ENCODE measurements around the gene PLXNA4. TPM values are rescaled to one million over a fixed set of nuclear protein-coding genes. Genes with fewer than 3 reads are reported as not detected.

PLXNA4 gene
- total and polyA plus RNA-seq, 4 donors, result 0.63 to 4.6 (median 2.1) TPM

DNA sequence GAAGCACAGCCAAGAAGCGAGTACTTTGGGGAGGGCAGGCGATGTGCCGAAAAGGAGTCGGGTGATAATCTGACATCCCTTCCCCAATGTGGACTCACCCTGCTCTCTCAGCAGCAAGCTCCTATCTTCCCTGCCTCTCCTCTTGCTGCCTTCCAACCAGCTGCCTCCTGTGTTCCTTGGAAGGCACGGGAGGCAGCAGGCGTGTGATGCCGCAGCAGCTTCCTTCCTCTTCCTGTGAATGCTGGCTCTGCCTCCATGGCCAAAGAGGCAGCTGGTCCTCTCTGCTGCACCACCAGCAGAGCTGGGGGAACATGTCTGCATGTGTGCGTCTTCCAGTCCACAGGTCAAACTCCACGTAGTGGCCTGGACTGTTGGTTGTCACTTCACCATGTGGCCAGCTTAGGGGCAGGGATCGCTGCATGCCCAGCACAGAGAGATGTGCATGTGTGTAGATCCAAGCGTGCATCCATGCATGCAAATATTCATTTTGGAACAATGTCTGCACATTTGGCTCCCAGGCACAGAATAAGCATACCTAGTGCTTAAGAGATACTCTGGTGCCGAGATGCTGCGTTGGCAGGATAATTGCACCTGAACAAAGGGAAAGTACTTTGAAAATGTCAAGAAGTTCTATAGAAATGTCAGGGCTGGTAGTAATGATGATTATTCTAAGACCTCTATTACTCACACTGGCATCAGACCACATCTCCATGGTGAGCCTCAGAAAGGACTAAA, 499.8 kb downstream of the PLXNA4 start:
- TF ChIP-seq, protein P1, sequence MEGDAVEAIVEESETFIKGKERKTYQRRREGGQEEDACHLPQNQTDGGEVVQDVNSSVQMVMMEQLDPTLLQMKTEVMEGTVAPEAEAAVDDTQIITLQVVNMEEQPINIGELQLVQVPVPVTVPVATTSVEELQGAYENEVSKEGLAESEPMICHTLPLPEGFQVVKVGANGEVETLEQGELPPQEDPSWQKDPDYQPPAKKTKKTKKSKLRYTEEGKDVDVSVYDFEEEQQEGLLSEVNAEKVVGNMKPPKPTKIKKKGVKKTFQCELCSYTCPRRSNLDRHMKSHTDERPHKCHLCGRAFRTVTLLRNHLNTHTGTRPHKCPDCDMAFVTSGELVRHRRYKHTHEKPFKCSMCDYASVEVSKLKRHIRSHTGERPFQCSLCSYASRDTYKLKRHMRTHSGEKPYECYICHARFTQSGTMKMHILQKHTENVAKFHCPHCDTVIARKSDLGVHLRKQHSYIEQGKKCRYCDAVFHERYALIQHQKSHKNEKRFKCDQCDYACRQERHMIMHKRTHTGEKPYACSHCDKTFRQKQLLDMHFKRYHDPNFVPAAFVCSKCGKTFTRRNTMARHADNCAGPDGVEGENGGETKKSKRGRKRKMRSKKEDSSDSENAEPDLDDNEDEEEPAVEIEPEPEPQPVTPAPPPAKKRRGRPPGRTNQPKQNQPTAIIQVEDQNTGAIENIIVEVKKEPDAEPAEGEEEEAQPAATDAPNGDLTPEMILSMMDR (IDR thresholded peaks at IDR 0.05; ENCODE audit: control extremely low read depth, extremely low read depth), result no peak
- Histone ChIP-seq H3K27me3 (ENCODE audit: control insufficient read depth in 3 of 3, insufficient read depth in 3 of 3, low read length in 2 of 3) (peaks cover 0 to 7% (median 3%) of the 10 kb centered on the region in 3 donors), H3K27ac (ENCODE audit: low read depth in 1 of 2, low read length in 1 of 2) (no peak overlapping the region), H3K9me3 (ENCODE audit: control insufficient read depth in 4 of 4, insufficient read depth in 3 of 4, low read length in 3 of 4) (no peaks in the 10 kb centered on the region), H3K36me3 (ENCODE audit: control insufficient read depth in 4 of 4, insufficient read depth in 4 of 4, low read length in 4 of 4) (no peaks in the 10 kb centered on the region), H3K4me3 (no peak overlapping the region), H3K4me1 (ENCODE audit: control insufficient read depth in 5 of 5, insufficient read depth in 5 of 5, low read length in 5 of 5) (peaks cover 0 to 50% (median 4%) of the 10 kb centered on the region in 5 donors), H3K9ac (ENCODE audit: insufficient read depth in 1 of 2, low read length in 2 of 2) (no peak overlapping the region)
- WGBS, 2 donors, result 70 to 71% methylated on average over 13 of the region's 13 CpGs
- peak; percentile 34 to 39 (median 38) for DNase-seq
- ATAC-seq (ENCODE audit: insufficient read depth, low FRiP score), result no peak

DNA sequence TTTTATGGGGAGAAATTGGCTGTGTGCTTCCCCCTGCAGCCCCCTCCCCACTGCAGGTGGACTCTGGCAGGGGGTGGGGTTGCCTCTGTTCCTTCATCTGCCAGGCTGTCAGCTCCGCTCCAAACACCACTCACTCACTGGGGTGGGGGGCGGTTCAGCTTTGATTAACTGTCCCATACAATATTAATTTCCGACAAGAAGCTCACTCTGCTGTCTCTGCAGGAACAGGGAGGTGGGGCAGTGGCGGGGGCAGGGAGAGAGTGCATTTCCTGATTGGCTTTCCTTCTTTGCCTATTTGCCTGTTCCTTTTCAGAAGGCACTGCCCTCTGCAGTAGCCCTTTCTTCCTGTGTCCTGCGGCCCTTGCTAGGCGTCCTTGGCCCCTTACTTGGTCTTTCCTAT, 500.8 kb downstream of the PLXNA4 start:
- H3K4me3 ChIP-seq, result no peak overlapping the region
- TF ChIP-seq, protein P1 (IDR thresholded peaks at IDR 0.05; ENCODE audit: control extremely low read depth, extremely low read depth), result no peak
- DNase-seq, result no peak
- H3K9me3 ChIP-seq (ENCODE audit: control insufficient read depth in 4 of 4, insufficient read depth in 3 of 4, low read length in 3 of 4), result no peaks in the 10 kb centered on the region
- H3K9ac ChIP-seq (ENCODE audit: insufficient read depth in 1 of 2, low read length in 2 of 2), result no peak overlapping the region
- peaks cover 0 to 7% (median 3%) of the 10 kb centered on the region in 3 donors for H3K27me3 ChIP-seq (ENCODE audit: control insufficient read depth in 3 of 3, insufficient read depth in 3 of 3, low read length in 2 of 3)
- no peak for ATAC-seq (ENCODE audit: insufficient read depth, low FRiP score)
- no peaks in the 10 kb centered on the region for H3K36me3 ChIP-seq (ENCODE audit: control insufficient read depth in 4 of 4, insufficient read depth in 4 of 4, low read length in 4 of 4)
- peaks cover 0 to 42% (median 4%) of the 10 kb centered on the region in 5 donors for H3K4me1 ChIP-seq (ENCODE audit: control insufficient read depth in 5 of 5, insufficient read depth in 5 of 5, low read length in 5 of 5)
- WGBS, 2 donors, result 31 to 40% methylated on average over 6 of the region's 6 CpGs
- no peak overlapping the region for H3K27ac ChIP-seq (ENCODE audit: low read depth in 1 of 2, low read length in 1 of 2)

DNA sequence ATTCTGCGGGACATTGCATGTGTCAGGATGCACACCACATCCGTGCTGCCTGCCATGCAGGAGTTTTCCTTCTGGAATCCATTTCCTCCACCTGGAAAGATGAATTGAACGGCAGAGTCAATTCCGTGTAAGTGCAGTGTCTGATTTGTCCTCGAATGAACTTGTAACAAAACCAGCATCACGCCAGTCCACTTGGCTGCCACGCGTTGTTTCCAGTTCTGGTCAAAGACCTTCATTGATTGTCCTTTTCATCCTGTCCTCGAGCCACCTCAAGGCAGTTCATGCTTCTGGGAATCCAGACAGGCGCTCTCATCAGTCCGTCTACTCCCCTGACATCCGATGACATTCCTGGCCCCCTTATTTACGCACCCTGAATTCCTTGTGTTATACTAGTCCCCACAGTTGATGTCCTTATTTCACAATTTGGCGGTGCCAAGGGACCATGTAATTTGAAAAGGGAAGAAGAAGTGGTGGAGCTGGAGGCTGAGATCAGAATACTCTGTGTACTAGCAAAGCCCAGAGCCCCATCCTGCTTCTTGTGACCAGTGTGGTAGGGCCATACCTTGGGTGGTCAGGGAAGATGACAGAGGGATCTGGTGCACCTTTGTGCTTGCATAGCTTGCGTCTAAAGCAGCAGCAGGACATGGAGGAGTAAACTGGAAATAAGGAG, 502.2 kb downstream of the PLXNA4 start:
- Histone ChIP-seq H3K9me3 (ENCODE audit: control insufficient read depth in 4 of 4, insufficient read depth in 3 of 4, low read length in 3 of 4) (no peaks in the 10 kb centered on the region), H3K9ac (ENCODE audit: insufficient read depth in 1 of 2, low read length in 2 of 2) (no peak overlapping the region), H3K36me3 (ENCODE audit: control insufficient read depth in 4 of 4, insufficient read depth in 4 of 4, low read length in 4 of 4) (no peaks in the 10 kb centered on the region), H3K4me3 (no peak overlapping the region), H3K4me1 (ENCODE audit: control insufficient read depth in 5 of 5, insufficient read depth in 5 of 5, low read length in 5 of 5) (peaks cover 0 to 32% (median 4%) of the 10 kb centered on the region in 5 donors), H3K27me3 (ENCODE audit: control insufficient read depth in 3 of 3, insufficient read depth in 3 of 3, low read length in 2 of 3) (peaks cover 0 to 10% (median 7%) of the 10 kb centered on the region in 3 donors), H3K27ac (ENCODE audit: low read depth in 1 of 2, low read length in 1 of 2) (no peak overlapping the region)
- ATAC-seq (ENCODE audit: insufficient read depth, low FRiP score) (no peak), DNase-seq (no peak)
- TF ChIP-seq, protein P1 (IDR thresholded peaks at IDR 0.05; ENCODE audit: control extremely low read depth, extremely low read depth), result no peak
- WGBS, 2 donors, result 81 to 91% methylated on average over 15 of the region's 15 CpGs
